DMS153 (cell line): ENCODE data around the gene CYB561D1.

Experiments used
- DNase-seq: peaks from one replicate; lab custom pipeline; 2025; lab: John Stamatoyannopoulos, UW

The CYB561D1 gene

DNA sequence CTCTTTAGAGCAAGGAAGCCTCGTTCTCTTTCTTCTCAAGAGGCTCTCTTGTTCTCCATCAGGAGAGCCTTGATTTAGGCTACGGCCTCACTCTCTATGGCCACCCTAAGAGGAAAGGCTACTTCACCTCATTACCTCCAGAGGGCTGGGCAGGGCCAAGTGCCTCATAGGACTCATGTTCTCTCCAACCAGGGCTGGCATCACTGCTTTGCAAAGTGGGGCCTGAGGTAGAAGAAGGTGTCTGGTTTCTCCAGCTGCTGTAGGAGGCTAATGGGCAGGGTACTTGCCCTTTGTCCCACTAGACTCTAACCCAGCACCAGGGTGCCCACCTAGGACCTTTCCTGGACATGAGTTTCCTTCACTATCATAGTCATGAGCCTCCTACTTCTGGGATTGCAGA lies 12.2 kb upstream of the CYB561D1 start:
- no peak for DNase-seq

DNA sequence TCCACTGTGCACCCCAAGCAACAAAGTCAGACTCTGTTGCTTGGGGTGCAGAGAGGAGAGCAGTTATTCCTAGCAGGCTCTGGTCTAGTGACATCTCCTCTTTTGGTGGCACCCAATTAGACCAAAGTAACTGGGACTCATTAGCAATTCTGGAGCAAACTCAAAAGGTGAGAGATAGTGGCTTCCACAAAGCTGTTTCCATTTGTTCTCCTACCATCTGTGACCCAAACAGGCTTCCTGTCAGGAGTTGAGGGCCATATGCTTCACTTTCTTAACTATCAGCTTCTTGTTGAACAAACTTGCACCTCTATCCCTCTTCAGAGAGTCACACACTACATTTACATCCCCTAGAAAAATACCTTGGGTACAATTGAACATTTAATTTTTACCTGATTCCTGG lies 11.7 kb upstream of the CYB561D1 start:
- no peak for DNase-seq

DNA sequence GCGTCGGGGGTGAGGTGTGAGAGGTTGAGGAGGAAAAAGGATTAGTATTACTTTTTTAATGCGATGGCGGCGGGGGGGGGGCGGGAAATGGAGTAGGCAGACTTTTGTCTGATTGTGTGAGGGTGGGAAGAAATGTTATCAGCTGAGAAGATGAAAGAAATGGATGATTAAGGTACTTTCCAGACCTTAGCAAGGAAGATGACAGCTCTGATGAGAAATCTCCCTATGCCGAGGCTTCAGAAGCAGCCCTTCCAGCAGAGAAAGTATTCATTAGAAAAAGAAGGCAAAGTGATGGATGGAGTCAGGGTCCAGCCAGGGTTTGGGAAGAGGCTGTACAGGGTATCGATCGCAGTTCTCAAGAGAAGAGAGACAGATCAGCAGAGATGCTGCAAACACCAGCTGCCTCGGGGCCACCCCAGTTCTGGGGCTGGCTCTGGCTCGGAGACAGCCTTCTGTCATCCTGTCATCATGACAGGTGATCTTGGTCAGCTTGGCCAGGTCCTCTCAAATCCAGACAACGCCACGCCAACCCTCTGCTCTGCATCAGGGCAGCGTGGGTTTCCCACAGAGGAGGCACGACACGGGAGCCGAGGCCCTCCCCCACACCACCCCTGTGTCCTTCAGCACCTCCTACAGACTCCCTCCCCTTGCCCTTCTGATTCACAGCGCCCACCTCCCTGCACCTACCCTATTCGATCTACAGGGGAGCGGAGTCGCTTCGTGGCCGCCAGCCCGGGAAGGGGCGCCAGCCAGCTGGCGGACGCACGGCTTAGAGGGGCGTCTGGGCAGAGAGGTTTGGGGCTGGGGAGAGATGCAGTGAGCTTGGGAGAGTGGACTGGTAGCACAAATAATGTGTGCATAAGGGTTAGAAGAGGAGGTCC lies 10.9 kb upstream of the CYB561D1 start:
- no peak for DNase-seq

DNA sequence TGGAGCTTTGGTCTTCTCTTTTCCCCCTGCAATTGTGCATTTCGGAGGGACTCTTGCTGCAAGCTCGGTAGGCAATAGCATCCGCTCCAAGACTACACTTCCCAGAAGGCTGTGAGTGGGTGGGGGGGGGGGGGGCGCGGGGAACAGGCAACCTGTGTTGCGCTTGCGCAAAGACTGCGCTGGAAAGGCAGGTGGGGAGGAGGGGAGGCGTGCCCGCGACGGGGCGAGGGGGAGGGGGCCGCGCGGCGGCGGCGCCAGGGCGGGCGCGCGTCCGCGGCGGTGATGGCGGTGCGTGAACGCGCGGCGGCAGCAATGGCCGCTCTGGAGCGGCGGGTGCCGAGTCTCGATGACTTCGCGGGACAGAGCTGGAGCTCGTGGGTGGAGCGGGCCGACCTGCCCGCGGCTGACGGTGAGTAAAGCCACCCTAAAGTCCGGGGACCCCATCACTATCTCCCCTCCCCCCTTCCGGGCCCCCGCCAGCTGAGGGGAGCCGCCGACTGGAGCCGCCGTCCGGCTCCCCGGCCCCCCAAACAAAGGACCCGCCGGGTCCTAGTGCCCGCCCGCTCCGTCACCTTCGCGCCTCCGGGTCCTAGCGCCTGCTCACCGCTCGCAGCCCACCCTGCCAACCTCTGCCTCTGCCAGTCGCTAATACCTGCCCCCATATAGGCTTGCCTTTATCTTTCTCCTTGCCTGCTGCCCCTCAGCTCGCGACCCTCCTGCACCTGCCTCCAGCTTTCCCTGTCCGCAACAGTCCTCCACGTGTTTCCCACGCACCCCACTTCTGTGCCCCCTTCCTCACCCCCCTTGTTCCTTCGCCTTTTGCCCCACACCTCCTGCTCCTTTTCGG lies 10.0 kb upstream of the CYB561D1 start, which contains the start of gene ATXN7L2:
ATXN7L2 (plus strand) TSS at position 234 of the 847 bp plus-strand sequence; CDS start at position 283, 49 bp downstream.
- DNase-seq = peak; percentile 79

DNA sequence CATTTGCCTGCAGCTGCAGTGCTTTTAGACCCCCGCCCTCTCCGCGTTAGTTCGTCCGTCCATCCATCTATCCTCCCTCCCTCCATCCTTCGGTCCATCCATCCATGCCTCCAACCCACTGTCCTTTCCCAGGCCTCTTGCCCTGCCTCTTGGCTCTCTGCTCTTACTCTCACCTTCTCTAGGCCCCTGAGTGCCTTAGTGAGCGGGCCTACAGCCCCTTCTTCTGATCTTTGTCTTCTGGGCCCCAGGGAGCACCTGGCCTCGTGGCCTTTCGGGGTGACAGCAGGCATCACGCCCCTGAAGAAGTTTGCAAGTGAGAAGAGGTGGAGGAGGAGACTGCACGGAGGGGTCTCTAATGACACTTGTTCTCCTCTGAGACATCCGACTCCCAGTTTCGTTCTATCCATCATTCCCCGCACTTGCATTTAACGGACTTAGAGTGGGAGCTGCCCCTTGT lies 9.3 kb upstream of the CYB561D1 start:
- DNase-seq = no peak

DNA sequence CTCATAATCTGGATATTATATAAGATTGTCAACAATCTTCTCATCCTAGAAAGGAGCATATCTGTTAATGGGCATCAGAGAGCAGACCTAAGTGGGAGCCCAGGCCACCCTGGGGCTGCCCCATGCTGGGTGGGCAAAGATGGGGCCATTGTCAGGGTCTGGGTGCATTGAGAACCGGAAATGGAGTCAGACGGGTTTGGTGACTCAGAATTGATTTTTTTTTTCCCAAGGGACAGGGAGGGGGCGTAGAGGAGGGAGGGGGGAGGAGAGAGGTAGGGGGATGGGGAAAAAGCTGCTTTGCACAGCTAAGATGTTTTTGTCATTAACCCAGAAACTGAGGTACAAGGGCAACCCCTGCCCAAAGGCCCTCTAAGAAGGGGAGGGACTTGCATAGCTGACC lies 8.9 kb upstream of the CYB561D1 start:
- no peak for DNase-seq

DNA sequence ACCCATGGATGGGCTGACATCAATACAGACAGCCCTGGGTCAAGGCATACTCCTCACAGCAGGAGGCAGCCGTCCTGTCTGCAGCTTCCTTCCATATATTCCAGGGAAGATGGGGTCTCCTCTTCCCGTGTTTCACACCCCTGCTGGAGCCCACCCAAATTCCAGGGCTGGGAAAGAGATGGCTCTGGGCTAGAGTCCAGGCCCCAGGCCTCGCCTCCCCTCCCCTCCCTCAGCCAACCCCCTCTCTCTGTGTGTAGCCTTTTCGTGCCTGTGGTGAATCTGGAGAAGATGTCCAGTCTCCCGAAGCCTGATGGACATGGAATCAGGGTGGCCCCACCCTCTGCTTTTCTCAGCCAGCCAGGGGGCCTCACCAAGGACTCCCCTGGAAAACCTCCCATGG lies 6.6 kb upstream of the CYB561D1 start:
- no peak for DNase-seq

DNA sequence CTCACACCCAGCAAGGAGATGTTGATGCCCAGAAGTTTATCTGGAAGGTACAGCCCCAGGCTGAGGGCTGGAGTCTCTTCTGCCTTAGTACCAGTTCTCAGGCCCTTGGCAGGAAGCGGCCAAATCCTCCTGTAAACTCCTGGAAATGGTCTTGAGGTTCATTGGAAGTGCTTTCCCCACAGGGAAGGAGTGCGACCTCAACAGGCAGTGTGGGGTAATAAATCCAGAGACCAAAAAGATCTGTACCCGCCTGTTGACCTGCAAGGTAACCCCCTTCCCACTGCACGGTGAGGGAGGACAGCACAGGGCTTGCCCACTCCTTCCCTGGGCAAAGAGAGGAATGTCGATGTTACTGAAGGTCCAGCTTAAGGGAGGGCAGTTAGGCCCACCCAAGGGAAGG lies 5.7 kb upstream of the CYB561D1 start:
- DNase-seq = no peak

DNA sequence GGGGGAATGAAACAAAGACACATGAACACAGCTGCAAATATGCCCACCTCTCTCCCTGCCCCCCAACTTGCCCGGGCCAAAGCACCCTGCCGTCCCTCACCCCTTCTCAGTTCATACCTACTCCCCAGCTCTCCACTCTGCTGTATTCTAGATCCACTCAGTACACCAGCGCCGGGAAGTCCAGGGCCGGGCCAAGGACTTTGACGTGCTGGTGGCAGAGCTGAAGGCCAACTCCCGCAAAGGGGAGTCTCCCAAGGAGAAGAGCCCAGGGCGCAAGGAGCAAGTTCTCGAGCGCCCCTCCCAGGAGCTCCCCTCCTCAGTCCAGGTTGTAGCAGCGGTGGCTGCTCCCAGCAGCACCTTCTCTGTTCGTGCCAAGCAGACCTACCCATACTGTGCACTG lies 5.2 kb upstream of the CYB561D1 start:
- DNase-seq = no peak

DNA sequence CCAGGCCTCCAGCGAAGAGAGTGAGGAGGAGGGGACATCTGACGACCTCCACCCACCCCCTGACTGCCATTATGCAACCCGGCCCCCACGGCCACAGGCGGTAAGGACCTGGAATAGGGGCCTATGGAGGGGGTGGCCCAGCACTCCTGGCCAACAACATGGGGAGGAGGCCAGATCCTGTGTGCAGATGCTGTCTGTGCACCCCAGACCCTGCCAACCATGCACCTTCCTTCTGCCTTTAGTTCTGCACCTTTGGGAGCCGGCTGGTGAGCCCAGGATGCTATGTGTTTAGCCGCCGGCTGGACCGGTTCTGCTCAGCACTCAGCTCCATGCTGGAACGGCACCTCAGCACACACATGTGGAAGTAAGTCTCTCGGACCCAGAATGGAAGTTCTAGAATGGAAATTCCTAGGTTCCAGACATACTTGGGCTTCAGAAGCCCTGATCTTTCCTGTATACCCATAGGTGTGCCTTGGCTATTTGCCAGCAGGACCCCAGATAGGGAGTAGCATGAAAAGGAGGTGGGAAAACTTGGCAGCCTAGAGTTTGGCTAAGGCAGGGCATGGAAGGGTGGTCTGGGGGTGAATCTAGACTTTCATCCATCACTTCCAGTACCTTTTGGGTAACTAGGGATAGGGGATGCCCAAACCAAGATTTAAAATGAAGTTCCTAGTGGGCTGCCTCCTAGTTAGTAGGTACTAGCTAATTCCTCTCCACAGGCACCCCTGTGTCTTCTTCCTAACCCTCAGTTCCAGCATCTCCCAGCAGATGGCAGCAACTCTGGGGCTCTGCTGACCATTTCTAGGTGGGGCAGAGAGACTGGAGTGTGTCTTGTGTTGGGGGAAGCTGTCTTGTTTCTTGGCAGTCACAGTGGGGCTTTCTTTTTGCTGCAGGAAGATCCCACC lies 3.6 kb upstream of the CYB561D1 start:
- DNase-seq = no peak

DNA sequence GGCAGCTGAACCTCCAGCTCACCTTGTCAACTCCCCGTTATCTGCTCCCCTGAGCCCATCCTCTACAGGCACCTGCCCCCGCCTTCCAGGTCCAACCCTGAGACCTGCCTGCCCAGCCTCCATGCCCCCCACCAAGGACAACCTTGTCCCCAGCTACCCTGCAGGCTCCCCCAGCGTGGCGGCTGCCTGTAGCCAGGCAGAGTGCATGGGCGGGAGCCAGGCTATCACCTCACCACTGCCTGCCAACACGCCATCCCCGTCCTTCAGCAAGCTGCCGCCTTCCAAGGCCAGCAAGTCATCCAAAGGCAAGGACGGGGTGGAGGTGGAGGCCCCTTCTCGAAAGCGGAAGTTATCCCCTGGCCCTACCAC lies 3.0 kb upstream of the CYB561D1 start:
- no peak for DNase-seq

DNA sequence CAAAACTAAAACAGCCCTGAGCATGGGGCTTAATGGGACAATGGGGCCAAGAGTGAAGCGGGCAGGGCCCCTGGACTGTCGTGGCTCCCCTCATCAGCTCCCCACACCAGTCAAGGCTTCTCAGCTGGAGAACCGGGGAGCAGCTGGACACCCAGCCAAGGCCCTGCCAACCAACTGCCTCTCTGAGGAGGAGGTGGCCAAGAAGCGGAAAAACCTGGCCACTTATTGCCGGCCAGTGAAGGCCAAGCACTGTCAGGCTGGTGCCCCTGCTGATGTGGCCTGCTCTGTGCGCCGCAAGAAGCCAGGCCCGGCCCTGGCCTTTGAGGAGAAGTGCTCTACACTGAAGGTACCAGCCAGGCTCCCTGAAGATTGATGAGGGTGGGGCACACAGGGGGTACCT lies 2.5 kb upstream of the CYB561D1 start:
- no peak for DNase-seq

DNA sequence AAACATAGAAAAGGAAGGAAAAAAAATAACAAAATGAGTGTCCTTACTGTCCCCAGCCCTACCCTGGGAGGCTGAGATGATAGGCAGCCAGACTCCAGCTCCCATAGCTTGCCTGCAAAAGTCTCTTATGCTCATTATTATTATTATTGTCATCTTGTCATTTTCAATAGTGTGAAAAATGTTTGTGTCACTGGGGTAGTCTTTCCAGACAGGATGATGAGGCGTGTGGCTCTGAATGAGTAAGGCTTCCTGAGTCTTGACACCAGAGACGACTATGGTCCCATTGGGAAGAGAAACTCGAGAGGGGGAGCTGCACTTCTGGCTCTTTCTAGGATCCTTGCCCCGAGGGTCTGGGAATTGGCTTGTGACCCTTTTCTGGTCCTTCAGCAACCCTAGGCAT lies 1.1 kb upstream of the CYB561D1 start:
- DNase-seq = no peak

DNA sequence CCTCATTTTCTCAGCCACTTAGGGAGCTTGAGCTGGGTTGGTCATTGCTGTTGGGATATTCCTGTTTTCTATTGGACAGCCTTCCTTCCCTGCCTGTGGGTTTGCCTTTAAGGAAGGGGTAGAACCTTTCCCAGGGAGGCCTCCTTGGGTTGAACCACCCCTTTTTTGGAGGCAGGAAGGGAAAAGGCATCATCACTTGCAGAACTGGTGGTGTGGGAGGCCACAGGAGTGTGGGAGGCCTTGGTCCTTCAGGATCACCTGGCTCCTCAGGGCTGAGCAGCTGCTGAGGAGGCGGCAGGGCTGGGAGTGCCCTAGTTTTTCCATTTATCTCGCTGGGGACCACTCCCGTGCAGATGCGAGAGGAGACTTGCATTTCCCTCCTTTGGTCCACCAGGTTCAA lies 667 bp upstream of the CYB561D1 start:
- DNase-seq = no peak

DNA sequence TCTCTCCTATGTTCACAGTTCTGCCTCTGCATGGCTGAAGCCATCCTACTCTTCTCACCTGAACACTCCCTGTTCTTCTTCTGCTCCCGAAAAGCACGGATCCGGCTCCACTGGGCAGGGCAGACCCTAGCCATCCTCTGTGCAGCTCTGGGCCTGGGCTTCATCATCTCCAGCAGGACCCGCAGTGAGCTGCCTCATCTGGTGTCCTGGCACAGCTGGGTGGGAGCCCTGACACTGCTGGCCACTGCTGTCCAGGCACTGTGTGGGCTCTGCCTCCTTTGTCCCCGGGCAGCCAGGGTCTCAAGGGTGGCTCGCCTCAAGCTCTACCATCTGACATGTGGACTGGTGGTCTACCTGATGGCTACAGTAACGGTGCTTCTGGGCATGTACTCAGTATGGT lies 1.8 kb downstream of the CYB561D1 start:
- no peak for DNase-seq

DNA sequence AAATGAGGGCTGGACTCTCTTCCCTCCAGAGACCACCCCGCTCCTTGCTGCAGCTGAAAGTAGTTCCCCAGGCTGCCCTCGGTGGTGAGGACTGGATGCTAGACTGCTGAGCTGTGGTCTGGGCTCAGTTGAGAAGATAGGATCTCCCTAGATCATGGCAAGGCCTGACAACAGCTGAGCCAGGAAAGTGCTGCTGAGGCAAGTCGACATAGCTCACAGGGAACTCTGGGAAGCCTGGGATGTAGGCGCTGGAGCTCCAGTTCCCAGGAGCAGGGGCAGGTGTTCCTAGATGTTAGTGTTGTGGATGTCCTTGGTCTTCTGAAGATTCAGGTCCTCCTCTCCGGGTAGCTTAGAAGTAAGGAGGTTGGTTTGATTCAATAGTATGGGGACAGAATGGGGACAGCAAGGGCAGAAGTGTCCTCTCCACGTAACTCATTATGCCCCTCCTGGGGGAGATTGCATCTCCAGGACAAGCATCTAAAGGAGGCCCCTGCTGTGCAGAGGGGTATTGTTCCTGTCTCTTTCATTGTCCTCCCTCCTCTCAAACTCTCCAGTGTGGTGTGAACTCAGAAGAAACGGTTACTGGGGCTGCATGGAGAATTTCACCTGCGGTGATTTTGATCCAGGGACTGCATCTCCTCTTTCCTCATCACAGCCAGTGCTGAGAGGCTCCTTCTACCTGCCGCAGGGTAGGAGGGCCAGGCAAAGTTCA lies 3.7 kb downstream of the CYB561D1 start:
- no peak for DNase-seq

DNA sequence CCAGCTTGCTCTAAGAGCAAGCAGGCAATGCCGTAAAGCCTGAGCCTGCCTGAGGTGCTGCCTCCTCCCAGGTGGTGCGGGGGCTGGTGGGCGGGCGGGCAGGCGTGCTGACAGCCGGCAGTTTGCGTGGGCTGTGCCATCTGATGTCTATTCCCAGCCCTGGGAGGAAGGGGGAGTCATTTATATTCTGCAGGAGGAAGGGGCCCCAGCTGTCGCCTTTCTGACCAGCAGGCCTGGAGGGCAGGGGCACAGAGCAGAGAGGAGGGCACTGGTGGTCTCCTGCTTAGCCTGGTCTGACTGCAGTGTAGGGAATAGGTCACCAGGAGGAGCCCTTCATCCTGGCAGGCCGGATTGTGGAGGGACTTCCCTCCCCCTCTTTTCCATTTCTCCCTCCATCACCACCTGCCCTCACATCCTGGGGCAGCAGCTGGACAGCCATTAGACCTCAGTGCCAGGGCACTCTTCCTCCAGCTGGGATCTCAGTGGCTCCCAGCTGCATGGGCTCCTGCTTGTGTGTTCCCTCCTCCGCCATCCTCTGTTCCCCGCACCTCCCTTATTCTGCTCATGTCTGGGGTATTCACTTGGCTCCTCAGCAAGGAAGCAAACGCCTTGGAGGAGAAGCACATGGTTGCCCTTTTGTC lies 4.4 kb downstream of the CYB561D1 start:
- no peak for DNase-seq

DNA sequence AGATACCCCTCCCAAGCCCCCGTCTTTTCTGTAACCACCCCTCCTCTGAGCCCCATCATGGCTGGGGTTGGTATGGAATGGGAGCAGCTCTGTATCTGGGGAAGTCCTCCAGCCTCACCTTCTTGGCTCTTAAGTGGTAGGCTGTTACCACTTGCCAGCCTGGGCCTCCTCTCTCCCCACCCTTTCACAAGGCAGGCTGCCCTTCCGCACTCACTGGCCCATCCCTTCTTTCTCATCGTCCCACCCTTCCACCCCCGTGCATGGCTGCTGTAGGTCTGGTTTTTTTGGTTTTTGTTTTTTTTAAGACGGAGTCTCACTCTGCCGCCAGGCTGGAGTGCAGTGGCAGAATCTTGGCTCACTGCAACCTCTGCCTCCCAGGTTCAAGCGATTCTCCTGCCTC lies 5.2 kb downstream of the CYB561D1 start:
- no peak for DNase-seq

DNA sequence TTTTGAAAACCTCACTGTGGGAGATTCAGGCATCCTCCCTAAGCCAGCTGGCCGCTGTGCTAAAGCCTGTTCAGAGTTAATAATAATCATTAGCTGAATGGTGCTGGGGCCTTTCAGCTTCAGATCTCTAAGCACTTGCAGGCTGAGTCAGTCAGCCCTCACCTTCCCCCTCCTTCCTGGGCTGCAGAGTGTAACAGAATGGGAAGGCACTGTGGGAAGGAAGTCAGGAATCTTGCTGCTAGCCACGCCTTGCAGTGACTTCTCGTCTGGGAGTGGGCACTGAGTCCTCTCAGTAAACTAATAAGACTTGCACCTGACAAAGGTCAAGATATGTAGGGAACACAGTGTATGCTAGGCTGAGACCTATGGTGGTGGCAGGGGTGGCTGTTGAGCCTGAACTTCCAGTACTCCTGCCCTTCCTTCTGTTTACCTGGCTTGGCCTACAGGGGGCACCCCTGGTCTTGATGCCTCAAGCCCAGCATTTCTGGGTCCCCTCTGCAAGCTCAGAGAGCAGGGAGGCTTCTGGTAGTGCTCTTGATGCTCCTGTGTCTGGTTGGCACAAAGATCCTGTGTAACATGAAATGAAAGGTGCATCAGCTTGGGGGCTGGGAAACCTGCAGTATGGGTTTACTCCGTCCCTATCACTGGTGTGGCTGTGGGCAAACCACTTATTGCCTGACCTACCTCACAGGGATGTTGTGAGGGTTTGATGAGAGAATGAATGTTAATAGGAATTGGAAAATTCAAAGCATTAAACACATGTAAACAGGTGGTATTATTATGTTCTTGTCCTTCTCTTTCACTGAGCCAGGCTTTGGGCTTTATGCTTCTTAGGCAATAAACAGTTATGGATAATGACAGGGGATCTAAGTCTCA lies 6.0 kb downstream of the CYB561D1 start:
- no peak for DNase-seq

DNA sequence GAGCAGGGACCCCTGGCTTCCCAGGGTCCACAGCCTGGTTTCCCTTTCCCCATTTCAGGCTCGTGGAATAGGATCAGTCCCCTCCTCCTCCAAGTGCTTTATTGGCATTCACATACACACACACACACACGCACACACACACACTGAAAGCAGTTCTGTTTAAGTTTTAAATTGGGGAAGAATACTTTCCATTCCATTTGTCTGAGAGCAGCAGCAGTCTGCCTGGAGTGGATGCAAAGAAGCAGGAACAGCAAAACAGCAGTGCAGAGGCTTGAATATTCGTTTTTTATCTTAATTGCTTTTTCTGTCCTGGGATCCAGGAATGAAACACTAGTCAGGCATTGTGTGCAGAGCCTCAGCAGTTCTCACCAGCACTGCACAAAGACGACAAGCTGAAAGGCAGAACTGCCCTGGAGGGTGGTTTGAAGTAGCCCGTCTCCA lies 7.1 kb downstream of the CYB561D1 start:
- DNase-seq = no peak
